Activated gamma-delta T cell treated with Interleukin-2 at 50 U/mL for 16 hours (primary cell): ENCODE data around the gene MUC2.

Experiments
- DNase-seq: peaks from one replicate; pipeline ENCODE4 v3.0.0-alpha.2; 2020

MUC2 gene

DNA sequence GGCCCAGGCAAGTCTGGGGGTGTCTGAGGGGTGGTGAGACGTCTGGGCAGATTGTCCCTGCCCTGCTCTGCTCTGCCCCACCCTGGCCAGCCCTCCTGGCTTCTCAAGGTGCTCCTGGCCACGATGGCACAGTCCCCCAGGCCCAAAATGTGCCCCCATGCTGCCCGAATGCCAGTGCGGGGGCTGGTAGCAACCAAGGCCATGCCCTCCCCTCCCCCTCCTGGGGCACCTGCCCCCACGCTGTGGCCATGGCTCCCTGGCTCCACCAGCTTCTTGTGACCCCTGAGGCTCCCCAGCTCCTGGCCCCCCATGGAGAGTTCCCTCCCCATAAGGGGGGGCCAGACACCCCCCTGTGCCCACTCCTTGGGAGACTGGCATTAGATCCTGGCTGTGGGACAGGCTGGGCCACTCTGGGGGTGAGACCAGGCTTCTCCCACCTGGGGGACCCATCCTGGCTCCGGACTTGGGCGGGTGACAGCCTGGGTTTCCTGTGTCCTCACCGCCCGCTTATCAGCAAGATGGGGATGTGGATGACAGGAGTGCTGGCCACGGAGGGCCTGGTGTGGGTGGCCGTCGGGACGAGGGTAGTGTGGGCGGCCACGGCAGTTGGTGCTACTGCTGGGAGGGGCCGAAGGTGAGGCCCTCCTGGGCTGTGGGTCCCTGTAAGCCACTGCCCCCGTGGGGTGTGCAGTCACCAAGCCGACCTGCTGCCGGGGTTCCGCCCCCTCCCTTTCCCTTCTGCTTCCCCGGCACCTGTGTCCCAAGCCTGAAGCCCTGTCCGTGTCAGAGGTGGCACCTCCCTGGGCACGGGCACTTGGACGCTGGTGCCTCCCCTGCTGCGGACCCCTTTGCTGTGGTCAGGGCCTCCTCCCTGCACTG, 22.3 kb upstream of the MUC2 start:
- DNase-seq = no peak

DNA sequence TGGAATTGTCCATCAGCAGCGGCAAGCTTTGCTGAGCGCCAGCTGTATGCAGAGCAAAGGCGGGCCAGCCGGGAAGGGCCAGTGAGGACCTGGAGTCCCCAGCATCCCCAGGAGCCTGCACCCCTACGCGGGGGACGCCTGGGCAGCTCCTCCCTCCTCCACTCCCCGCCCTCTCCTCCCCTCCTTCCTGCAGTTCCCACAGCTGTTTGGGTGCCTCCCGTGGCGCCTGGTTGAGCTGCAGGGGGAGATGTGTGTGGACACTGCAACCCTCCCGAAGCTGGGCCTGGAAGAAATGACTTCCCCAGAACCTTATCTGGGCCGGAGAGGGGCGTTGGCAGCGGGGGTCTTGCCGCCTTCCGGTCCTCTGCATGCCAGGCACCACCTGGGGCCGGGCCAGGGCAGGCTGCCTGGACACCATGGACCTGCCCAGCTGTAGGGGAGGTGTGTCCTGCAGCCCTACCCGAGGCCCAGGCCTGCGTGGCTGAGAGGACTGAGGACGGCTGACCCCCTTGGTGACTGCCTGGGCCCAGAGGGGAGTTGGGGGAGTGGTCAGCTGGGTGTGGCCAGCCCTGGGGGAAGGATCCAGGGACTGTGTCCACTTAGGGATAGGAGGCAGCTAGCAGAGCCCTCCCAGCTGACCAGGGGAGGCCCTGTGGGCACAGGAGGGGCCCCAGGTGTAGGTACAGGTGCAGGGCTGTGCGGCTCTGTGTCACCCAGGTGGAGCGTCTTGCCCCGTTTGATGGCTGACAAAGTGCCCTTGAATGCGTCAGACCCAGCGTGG, 21.4 kb upstream of the MUC2 start:
- no peak for DNase-seq

DNA sequence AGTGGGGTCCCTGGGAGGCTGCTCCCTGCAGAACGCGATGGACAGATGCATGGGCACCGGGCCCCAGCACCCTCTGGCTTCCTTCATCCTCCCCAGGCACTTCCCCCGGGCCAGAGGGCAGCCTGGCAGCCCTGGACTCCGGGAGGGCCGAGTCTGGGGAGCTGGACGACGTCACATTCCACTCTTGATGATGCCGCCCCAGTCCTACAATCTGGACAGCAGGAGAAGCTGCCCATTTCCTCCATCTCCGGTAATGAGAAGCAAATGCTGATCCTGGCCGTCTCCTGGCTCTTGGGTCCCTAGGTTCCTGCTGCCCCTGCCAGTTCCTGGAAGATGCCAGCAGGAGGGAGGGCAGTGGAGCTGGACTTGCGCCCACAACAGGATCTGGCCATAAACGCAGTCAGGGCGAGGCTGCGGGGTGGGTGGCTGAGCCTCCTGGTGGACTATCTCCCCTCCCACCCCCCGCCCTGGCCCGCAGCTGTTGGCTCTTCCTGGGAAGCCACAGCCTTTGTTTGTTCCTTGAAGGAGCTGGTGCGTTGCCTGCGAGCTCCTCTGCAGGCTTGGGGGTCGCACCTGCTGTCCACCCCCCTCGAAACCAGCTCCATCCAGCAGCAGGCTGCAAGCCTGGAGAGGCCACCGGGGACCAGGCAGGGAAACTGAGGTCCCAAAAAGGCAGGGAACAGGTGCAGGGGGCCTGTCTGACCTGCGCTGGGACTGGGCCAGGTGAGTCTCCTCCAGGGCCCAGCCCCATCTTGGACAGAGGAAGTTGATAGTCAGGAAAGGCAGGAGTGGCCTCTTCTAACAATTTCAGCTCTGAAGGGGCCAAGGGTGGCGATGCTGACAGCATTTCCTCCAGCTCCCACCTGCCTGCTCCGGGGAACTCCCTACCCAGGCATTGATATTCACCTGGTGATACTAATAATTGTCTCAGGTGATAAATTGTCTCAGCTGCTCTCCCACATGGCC, 20.2 kb upstream of the MUC2 start:
- DNase-seq = no peak

DNA sequence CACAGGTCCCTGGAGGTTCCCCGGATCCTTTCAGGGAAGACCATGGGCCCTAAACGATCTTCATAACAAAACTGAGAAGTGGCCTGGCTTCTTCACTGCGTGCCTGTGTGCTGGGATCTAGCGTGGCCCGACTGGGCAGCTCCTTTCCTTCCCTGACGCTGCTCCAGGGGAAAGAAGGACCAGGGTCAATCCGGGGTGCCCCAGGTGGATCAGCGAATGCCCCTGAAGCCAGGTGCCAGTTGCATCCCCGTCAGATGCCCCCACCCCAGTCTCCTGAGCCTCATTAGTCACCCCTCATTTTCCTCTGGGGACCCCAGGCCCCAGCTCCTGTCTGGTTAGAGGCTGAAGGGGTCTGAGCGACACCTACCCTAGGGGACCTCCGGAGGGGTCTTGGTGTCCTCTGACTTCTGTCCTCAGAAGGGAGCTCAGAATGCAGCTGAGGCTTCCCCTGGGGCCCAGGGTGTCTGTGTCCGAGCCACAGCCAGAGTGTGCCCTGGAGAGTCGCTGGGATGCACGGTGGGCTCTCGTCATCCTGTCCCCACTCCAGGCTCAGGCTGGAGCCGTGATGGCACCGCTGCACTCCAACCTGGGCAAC, 19.5 kb upstream of the MUC2 start:
- DNase-seq = no peak

DNA sequence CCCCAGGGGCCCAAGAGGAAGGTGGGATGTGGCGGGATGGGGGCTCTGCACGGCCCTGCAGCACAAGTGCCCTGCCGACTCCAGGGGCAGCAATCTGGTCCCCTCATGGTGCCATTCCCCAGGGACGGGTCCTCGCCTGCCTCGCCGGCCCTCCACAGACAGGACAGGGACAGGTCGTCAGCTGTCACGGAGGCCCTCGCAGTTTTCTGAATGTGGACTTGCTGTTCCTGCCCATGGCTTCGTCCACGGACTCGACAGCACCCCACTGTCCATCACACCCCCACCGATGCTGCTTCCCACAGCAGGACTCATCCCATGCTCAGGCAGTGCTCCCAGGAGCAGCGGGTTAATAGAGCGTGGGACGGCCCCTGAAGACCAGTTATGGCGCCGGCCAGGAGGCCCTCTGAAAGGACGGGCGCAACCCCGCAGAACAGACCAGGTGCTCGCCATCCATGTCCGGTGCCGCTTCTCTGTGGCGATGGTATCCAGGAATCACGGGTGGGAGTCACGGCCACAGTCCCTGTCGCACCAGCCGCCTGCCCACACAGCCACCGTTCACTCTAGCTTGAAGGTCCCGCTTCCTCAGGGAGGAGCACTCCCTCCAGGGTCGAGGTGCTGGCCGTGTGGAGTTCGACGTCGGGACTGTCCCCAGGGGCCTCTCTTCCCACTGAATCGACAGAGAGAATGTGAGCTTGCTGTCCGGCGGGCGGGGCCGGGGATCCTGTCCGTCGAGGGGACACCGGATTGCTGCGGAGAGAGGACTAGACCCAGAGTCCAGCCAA, 18.5 kb upstream of the MUC2 start:
- no peak for DNase-seq

DNA sequence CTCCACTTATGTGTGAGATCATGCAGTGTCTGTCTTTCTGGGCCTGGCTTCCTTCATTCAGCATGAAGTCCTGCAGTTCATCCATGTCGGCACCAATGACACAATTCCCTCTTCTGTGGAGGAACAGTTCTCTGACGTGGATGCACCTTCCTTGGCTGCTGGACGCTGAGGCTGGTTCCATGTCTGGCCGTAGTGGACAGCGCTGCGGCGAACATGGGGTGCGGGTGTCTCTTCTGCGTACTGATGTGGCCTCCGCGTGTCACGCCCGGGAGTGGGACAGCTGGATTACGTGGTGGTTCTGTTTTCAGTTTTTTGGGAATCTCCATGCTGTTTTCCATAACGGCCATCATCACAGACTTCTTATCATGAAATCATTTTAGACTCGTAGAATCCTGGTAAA, 16.9 kb upstream of the MUC2 start:
- no peak for DNase-seq

DNA sequence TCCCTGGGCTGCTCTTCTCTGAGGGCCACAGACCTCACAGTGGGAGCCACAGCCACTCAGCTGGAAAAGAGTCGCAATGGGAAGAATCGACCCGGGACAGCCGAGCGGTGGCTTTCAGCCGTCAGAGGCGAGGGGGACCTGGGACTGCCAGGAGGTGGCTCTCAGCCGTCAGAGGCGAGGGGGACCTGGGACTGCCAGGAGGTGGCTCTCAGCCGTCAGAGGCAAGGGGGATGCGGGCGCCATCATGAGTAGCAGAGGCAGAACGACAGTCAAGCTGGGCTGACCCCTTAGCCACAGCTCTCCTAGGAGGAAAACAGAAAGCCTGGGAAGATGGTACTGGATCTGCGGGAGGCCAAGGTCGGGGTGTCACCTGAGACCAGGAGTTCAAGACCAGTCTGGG, 14.9 kb upstream of the MUC2 start:
- DNase-seq = no peak

DNA sequence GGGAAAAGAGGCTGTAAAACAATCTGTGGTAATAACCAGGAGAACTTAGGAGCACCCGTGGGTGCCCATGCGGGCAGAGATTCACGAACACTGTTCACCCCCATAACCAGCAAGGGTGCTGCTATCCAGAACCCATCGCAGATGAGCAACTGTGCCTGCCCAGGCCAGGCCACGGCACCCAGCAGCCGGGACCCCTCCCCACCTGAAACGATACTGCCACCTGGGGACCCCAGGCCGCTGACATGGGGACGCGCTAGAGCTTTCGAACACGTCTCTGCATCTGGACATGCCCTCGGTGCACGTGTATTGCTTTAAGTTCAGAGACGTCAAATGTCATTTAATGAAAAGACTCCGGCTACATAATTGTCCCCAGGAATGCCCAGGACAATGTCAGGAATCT, 14.3 kb upstream of the MUC2 start:
- DNase-seq = no peak

DNA sequence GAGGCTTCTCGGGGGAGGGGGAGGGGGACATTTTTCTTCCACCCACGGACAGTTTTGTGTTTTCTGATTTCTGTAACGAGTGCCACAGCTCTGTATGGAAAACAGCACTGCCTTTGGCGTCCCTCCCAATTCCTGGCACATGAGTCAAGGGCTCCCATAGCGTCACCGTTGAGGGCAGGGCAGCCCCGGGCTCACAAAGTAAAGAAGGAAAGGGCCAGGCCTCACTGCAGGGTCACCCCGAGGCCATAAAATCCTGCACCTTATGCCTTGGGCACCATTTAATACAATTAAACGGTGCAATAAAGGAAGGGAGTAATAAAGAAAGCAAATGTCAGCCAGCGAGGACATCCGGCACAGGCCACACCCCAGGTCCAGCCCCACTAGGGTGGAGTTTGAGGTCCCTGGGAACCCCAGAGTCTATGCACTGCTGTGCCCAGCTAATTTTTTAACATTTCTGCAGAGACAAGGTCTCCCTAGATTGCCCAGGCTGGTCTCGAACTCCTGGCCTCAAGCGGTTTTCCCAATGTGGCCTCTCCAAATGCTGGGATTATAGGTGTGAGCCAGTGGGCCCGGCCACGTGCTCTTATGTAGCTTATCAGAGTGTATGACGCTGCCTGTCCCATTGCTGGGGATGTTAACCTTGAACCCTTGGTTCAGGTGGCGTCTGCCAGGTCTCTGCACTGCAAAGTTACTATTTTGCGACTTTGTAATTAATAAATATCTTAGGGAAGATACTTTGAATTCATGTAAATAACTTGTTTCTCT, 13.6 kb upstream of the MUC2 start:
- no peak for DNase-seq

DNA sequence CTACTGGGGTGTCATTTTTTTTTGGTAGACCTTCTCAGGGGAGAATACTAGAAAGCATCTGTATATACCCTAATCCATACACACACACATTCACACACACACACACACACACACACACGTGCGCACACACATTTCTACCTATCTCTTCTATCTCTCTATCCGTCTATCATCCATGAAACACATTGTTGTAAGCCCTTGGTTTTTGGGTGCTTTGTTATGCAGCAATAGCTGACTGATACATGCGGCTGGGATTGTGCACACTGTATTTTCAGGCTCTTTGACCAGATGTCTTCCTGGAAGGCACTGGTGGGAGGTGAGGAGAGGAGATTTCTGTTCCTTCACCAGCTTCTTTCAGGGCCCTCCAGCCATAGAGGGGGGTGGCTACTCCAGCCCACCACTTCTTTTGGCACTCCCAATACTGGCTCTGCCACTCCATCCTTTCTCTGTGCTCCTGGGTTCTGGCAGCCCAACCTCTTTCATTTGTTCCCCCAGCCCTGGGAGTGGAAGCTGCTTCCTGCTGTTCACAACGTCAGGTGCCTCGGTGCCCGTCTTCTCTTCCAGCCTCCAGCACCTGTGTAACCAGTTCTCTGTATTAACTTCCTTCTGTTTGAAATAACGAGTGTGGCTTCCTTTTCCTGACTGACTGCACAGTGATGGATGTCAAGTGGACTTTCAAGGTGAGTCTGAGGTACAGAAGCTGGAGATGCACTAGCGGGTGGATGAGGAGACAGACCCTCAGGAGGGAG, 12.4 kb upstream of the MUC2 start:
- no peak for DNase-seq

DNA sequence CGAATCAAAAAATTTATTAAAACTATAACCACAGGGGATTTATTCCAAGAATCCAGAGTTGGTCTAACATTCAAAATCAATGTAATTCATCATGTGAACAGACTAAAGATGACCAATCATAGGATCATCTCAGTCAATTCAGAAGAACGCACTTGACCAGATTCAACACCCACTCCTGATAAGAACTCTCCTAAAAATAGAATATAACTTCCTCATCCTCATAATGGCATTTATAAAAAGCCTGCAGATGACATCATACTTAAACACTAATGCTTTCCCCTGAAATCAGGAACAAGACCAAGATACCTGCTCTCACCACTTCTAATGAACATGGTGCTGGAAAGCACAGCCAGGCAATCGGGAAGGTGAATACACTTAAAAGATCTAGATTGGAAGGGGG, 10.5 kb upstream of the MUC2 start:
- DNase-seq = no peak

DNA sequence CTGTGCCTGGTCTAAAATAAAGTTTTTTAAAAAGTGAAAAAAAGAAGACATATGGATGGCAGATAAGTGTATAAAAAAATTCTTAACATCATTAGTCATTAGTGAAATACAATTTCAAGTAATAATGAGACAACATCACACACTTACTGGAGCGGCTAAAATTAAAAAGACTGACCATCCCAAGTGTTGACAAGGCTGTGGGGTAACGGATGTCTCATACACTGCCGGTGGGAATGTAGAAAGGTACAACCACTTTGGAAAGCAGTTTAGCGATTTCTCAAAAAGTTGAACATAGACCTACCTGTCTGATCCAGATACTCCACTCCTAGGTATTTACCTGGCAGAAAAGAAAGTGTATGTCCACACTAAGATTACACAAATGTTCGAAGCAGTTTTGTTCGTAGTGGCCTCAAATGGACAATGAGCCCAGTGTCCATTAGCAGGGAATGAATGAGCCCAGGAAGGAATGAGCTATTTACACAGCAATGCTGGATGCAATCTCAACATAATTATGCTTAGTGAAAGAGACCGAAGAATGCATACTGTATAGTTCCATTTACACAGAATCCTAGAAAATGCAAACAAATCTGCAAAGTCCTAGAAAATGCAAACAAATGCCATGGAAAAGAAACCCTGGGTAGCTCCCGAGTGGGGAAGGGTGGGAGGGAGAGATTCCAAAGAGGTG, 6.7 kb upstream of the MUC2 start:
- no peak for DNase-seq

DNA sequence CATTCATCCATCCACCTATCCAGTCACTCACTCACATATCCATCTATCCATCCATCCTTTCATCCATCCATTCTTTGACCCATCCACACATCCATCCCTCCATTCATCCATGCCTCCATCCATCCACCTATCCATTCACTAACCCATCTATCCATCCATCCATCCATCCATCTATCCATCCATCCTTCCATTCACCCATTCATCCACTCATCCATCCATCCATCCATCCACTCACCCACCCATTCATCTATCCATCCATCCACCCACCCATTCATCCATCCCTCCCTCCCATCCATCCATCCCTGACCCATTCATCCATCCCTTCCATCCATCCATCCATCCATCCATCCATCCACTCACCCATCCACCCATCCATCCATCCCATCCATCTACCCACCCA, 4.9 kb upstream of the MUC2 start:
- DNase-seq = no peak

DNA sequence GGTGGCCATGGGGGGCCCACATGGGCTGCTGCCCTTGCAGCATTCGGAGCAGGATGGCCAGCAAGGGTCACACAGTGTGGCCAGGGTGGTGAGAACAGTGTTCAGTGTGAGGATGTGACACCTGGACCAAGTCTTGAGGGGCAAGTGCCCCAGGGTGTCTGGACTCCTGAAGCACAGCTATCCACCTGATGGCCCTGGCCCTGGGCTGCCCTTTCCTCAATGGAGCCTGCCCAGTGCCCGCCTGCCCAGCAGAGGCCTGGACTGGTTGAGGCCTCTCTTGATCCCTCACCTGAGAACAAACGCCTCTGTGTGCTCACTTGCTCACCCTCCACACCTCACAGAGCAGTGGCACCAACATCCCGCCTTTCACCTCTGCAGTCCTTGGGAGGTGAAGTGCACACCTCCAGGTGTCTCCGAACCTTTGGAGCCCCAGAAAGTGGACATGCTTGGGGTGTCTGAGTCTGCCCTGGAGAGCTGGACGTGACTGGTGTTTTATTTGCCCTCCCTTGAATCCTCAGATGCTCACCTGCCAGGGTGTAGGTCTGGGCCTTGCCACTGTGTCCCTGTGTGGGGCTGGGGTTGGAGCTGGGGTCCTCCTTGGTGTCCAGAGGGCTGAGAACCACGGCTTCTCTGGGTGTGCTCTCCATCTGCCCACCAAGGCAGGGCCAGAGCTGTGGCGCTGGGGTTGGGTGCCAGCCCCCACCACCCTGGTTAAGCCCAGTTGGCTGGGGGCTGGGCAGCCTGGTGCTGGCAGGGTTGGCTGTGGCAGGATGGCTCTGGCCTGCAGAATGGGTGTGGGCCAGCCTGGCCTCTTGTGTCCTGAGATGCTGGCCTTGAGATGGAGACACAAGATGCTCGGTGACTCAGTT, 3.8 kb upstream of the MUC2 start:
- DNase-seq = no peak

DNA sequence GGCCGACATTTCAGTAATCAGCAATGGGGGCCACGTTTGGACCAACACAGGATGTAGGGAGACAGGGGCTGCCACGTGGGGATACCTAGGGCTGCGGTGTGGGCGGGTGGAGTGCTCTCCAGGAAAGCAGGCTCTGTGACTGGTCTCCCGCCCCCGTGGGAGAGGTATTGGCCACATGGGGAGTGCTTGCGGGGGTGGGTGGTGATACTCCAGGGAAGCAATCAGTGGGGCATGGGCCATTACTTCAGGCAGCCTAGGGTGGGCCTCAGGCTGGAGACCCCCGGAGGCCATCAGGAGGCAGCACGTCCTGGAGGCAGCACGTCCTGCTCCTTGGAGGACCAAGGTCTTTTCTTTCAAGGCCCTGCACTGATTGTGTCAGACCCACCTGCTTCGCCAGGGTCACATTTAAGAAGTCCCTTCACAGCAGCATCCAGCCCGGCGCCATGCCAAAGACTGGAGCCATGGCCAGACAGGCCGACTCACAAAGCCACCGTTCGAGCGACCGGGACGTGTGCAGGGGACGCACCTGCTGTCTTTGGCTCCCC, 3.0 kb upstream of the MUC2 start:
- no peak for DNase-seq

DNA sequence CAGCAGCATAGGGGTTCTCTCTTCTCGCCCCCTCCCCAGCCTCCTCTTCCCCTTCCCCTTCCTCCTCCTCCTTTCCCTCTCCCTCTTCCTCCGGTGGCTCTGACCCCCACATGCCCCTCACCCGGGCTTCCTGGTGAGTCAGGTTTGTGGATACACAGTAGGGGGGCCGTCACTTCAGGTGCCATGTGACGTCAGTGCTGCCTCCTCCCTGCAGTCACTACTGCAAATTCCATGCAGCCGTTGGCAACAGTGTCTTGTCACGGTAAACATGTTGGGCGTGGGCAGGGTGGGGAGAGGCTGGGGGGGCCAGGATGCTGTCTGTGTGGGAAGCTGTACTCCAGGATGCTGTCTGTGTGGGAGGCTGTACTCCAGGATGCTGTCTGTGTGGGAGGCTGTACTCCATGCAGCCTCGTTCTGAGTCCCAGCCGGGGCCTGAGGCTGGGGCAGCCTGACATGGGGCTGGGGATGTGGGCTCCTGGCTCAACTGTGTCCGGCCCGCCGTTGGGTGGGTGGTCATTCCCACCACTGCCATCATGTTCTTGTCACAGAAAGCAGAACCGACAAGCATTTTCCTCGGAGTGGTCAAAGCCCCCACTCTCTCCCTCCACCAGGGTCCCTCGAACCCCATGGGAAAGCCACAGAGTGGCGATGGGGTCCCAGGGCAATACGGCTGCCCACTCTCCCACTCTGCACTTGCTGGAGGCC, 2.4 kb upstream of the MUC2 start:
- DNase-seq = no peak

DNA sequence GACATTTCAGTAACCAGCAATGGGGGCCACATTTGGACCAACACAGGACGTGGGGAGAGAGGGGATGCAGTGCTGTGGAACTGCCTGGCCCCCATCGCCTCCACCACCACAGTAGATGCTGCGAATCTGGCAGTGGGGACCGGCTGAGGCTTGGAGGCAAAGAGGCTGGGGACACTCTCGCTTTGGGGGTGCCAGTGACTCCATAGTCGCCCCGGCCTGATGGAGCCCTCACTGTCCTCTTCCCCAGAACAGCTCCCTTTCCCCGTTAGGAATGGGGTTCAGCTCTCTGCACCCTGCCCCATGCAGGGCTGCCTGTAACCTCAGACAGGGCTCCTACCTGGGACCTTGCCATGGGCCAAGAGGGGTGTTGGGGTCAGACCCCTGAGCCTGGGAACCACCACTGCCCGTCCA, 1.8 kb upstream of the MUC2 start:
- no peak for DNase-seq

DNA sequence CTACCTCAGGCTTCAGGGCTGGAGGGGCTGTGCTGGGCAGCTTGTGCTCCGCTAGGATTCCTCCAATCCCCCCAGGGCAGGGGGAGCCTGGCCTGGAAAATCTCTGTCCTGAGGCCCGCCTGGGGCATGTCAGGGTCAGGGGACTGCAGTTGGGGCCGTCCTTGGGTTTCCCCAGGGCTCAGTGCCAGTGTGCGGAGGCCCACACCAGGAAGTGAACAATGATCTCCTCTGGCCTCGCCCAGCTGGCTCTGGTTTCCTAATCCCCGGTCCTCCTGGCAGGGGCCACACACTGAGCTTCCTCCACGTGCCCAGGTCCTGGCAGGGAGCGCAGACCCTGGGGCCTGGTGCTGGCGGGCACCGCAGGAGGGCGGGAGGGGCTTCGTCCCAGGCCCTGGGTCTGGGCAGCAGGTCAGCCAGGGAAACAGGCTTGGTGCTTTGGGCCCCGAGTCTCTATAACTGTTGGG, 1.4 kb upstream of the MUC2 start:
- DNase-seq = no peak
